ENCODE results near the gene PHLDA1. TPM values are rescaled to one million over a fixed set of nuclear protein-coding genes. Genes with fewer than 3 reads are reported as not detected.

Gene PHLDA1
- total RNA-seq (2022; extraction: Qiagen RNA extraction): 22.8 to 34.7 TPM (median 32.8 TPM) in 5 replicates

DNA sequence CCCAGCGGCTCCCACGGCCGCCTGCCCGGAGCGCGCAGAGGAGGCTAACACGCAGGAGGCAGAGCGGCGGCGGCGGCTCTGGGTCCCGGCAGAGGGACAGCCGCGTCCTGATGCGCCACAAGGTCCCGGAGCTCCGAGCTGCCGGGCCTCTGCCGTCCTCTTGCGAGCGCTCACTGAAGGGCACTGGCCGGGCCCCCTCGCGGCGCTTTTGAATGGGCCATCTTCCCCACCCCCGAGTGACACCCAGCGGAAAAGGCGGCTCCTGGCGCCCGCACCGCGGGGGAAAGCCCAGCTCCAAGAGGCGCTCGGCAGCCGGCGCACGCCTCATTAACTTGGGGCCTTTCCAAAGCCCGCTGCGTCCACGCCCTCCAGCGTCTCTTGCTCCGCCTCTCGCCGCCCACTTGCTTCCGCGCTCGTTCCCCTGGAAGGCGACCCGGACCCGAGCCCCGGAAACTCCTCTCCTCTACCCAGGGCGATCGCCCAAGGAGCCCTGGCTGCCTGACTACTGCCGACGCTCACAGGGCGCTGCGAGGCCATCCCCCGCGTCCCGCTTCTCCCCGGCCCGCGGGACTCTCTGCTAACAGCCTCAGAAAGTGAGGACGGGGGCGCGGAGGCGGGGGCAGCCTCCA lies at the start of gene PHLDA1:
Gene PHLDA1 (minus strand): TSS at position 363 of the 629 bp plus-strand sequence.

Other genes starting within 250 kb of the PHLDA1 start
- 610 to 730 TPM (median 681 TPM) in 5 replicates for gene NAP1L1, start 52.9 kb upstream of the PHLDA1 start, total RNA-seq (2022; extraction: Qiagen RNA extraction)

Data from A549 treated with dexamethasone at 1 μM for 4 hours (cell line).